HepG2 (cell line): ENCODE results near the gene PRRC2A. TPM values are rescaled to one million over a fixed set of nuclear protein-coding genes. Genes with fewer than 3 reads are reported as not detected.

ENCODE experiments used
- ATM ChIP-seq: fragments of 450-650 bp; IDR thresholded peaks from 2 replicates; pipeline ENCODE4 v1.7.1; 2017; ENCODE audit warnings: mild to moderate bottlenecking, borderline replicate concordance
- CBX1 ChIP-seq: IDR thresholded peaks from one replicate; pipeline ENCODE4 v1.6.1; 2016; ENCODE audit warnings: antibody characterized with exemption, low read depth
- ELF4 ChIP-seq: sonication (generic); formaldehyde crosslinking; IDR thresholded peaks from 2 replicates; pipeline ENCODE4 v1.5.0; 2020; ENCODE audit warnings: missing genetic modification reagents, mild to moderate bottlenecking, moderate library complexity, borderline replicate concordance
- GATAD2A ChIP-seq: IDR thresholded peaks from 2 replicates; pipeline ENCODE4 v1.6.1; 2016
- HMG20B ChIP-seq: conservative IDR thresholded peaks from 2 replicates; pipeline ENCODE4 v1.6.1; 2016; ENCODE audit warnings: missing genetic modification reagents, missing compliant biosample characterization
- HMGXB3 ChIP-seq: sonication (generic); formaldehyde crosslinking; IDR thresholded peaks from 2 replicates; pipeline ENCODE4 v1.4.0; 2020; ENCODE audit warnings: missing genetic modification reagents, borderline replicate concordance
- JUN ChIP-seq: sonication (generic); formaldehyde crosslinking; IDR thresholded peaks from 2 replicates; pipeline ENCODE4 v1.4.0; 2020; ENCODE audit warnings: mild to moderate bottlenecking, missing genetic modification reagents
- KLF13 ChIP-seq: sonication (generic); formaldehyde crosslinking; IDR thresholded peaks from 2 replicates; pipeline ENCODE4 v1.4.0; 2020; ENCODE audit warnings: mild to moderate bottlenecking, missing genetic modification reagents
- MIXL1 ChIP-seq: IDR thresholded peaks from 2 replicates; pipeline ENCODE4 v1.6.1; 2016
- PCBP1 ChIP-seq: fragments of 200-400 bp; formaldehyde crosslinking; IDR thresholded peaks from 2 replicates; pipeline ENCODE4 v1.6.1; 2017; ENCODE audit warnings: mild to moderate bottlenecking, low read depth, low read length, borderline replicate concordance
- PHB2 ChIP-seq: fragments of 450-650 bp; IDR thresholded peaks from 2 replicates; pipeline ENCODE4 v1.6.1; 2018; ENCODE audit not compliant: partially characterized antibody
- RBM22 ChIP-seq: fragments of 200-400 bp; formaldehyde crosslinking; optimal IDR thresholded peaks from 2 replicates; pipeline ENCODE3; 2017; ENCODE audit warnings: mild to moderate bottlenecking, low read length, moderate library complexity
- TCF7L2 ChIP-seq: IDR thresholded peaks from 2 replicates; pipeline ENCODE4 v1.6.1; 2011; ENCODE audit warnings: mild to moderate bottlenecking, low read depth, low read length, moderate library complexity
- ZNF160 ChIP-seq: sonication (generic); formaldehyde crosslinking; IDR thresholded peaks from 2 replicates; pipeline ENCODE4 v1.8.0; 2022; ENCODE audit warnings: mild to moderate bottlenecking, inconsistent platforms, missing genetic modification reagents
- ZNF513 ChIP-seq: sonication (generic); formaldehyde crosslinking; conservative IDR thresholded peaks from 2 replicates; pipeline ENCODE4 v1.5.0; 2020; ENCODE audit warnings: missing genetic modification reagents
- ZNF652 ChIP-seq: IDR thresholded peaks from 2 replicates; pipeline ENCODE4 v1.6.1; 2016; ENCODE audit warnings: low read depth, borderline replicate concordance
- ZNF775 ChIP-seq: sonication (generic); formaldehyde crosslinking; IDR thresholded peaks from 2 replicates; pipeline ENCODE4 v1.4.0; 2020; ENCODE audit warnings: missing genetic modification reagents, mild to moderate bottlenecking, moderate library complexity, borderline replicate concordance
- ZNF878 ChIP-seq: sonication (generic); formaldehyde crosslinking; IDR thresholded peaks from 2 replicates; pipeline ENCODE4 v1.8.1; 2023; ENCODE audit warnings: mild to moderate bottlenecking, missing genetic modification reagents, moderate library complexity
- polyA plus RNA-seq, 8 experiments: library from polyadenylated mRNA; depleted of rRNA in 3 of 8; stranded (reverse) in 7 of 8; unstranded in 1 of 8; fragments of >200 nt; fragmentation: Illumina TruSeq in 4 of 8; extraction: Trizol in 4 of 8; gene quantifications; 2 replicates each; pipeline versions ENCODE4 v1.2.1 to v1.2.3, GENCODE V29; 2011 to 2016; ENCODE audit warnings: low read depth in 4 of 8, missing spikeins in 1 of 8, mixed read lengths in 1 of 8; ENCODE audit not compliant: insufficient read depth in 1 of 8
- total RNA-seq, 5 experiments: library from RNA; depleted of rRNA; stranded (reverse); fragments of >200 nt; fragmentation: Illumina TruSeq; extraction: Trizol; gene quantifications; 2 replicates each; pipeline ENCODE4 v1.2.3, GENCODE V29; 2016; ENCODE audit warnings: low read depth in 1 of 5
- TF ChIP-seq, protein P1 (sequence below): sonication (generic); formaldehyde crosslinking; IDR thresholded peaks from 2 replicates; pipeline ENCODE4 v1.5.0; 2020; ENCODE audit warnings: mild to moderate bottlenecking, missing genetic modification reagents

PRRC2A gene
- total and polyA plus RNA-seq, 2 of the 13 experiments (the other 11 are each of a cell fraction or from before 2014, with no cell fraction given), result 38.9 to 47.4 TPM

DNA sequence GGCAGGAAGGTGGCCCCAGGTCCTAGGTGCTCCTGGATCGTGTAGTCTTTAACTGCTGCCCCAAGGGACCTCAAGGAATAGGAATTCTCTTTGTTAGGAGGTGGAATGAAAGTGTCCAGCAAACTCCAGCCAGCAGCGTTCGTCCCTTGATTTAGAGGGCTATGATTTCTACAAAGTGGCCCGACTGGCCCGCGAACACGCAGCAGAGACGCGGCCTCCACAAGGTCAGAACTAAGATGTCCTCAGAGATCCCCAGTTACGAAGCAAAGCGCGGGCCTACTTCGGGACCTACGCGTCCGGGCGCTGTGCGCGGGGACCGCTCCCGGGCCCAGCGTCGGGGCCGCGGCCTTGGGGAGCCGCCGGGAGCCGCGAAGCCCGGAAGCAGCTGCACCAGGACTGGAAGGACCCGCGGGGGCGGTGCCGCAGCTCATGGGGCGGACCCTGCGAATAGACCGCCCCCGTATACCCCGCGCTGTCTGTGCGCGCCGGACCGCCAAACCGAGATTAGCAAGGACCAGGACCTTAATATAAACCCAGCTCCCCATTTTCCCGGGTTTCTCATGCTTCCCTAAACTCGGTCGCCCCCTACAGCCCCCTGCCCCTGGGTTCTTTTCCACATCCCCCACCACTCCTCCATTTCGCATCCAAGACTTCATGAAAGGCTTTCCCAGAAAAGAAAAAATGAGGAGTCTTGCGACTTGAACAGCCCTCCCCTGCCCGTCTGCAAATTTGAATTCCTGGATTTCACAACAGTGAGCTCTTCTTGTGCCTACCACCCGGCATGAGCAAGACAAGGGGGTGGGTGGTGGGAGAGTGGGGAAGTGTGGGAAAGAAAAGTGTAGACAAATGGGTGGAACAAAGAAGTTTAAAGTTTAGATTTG, 40.1 kb downstream of the PRRC2A start, which contains the start of gene C6orf47 (continued):
- no peak for TF ChIP-seq HMGXB3 (CRISPR knock-in tag)
- TF ChIP-seq ZNF878 (CRISPR knock-in tag), result peak; percentile 92
- TF ChIP-seq RBM22, result peak; percentile 86
- no peak for TF ChIP-seq TCF7L2
- 0 out of 2 replicates have a peak, but pooled peaks have one; percentile 42 for TF ChIP-seq MIXL1
- no peak for TF ChIP-seq PCBP1
- no peak; the same call in 1 of the 2 replicates for TF ChIP-seq ELF4
- TF ChIP-seq GATAD2A (CRISPR knock-in tag), result peak; percentile 55; the same call in 1 of the 2 replicates
- TF ChIP-seq ZNF513 (CRISPR knock-in tag), result 0 out of 2 replicates have a peak, but pooled peaks have one; percentile 86
- peak; percentile 23 for TF ChIP-seq CBX1
- peak; percentile 87; the same call in 1 of the 2 replicates for TF ChIP-seq ZNF160 (CRISPR knock-in tag)
- TF ChIP-seq, protein P1, sequence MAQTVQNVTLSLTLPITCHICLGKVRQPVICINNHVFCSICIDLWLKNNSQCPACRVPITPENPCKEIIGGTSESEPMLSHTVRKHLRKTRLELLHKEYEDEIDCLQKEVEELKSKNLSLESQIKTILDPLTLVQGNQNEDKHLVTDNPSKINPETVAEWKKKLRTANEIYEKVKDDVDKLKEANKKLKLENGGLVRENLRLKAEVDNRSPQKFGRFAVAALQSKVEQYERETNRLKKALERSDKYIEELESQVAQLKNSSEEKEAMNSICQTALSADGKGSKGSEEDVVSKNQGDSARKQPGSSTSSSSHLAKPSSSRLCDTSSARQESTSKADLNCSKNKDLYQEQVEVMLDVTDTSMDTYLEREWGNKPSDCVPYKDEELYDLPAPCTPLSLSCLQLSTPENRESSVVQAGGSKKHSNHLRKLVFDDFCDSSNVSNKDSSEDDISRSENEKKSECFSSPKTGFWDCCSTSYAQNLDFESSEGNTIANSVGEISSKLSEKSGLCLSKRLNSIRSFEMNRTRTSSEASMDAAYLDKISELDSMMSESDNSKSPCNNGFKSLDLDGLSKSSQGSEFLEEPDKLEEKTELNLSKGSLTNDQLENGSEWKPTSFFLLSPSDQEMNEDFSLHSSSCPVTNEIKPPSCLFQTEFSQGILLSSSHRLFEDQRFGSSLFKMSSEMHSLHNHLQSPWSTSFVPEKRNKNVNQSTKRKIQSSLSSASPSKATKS (CRISPR knock-in tag), result no peak
- TF ChIP-seq ZNF652 (CRISPR knock-in tag), result no peak
- no peak for TF ChIP-seq JUN
- no peak for TF ChIP-seq ZNF775 (CRISPR knock-in tag)
- TF ChIP-seq PHB2, result no peak
- peak; percentile 41; the same call in 1 of the 2 replicates for TF ChIP-seq KLF13
- TF ChIP-seq ATM, result no peak
- no peak; the same call in 1 of the 2 replicates for TF ChIP-seq HMG20B (CRISPR knock-in tag)
